Karpas-422 (cell line): ENCODE measurements around the gene TOR4A. TPM values are rescaled to one million over a fixed set of nuclear protein-coding genes. Genes with fewer than 3 reads are reported as not detected.

Experiments
- DNase-seq: peaks from one replicate; pipeline ENCODE4 v3.0.0-alpha.2; 2015
- H2AFZ ChIP-seq: fragments of 200-600 bp; sonication (generic); 2 replicates; pipeline ENCODE4 v1.6.1; 2014; ENCODE audit warnings: antibody characterized with exemption, low read length, mixed read lengths
- H3K27ac ChIP-seq: fragments of 200-600 bp; sonication (generic); 2 replicates; pipeline ENCODE4 v1.5.1; 2014; ENCODE audit warnings: mild to moderate bottlenecking, low read length, moderate library complexity
- H3K27me3 ChIP-seq: fragments of 200-600 bp; sonication (generic); 2 replicates; pipeline ENCODE4 v1.6.1; 2014; ENCODE audit warnings: low read length, mixed read lengths
- H3K36me3 ChIP-seq: fragments of 200-600 bp; sonication (generic); 2 replicates; pipeline ENCODE4 v1.6.1; 2014; ENCODE audit warnings: low read length, mixed read lengths; ENCODE audit not compliant: insufficient read depth
- H3K4me1 ChIP-seq: fragments of 200-600 bp; sonication (generic); 2 replicates; pipeline ENCODE4 v1.6.1; 2014; ENCODE audit warnings: mild to moderate bottlenecking, low read length, mixed read lengths
- H3K4me2 ChIP-seq: fragments of 200-600 bp; sonication (generic); 2 replicates; pipeline ENCODE4 v1.6.1; 2014; ENCODE audit warnings: low read length, low read depth, mild to moderate bottlenecking; ENCODE audit not compliant: poor library complexity, severe bottlenecking
- H3K4me3 ChIP-seq: fragments of 200-600 bp; sonication (generic); 2 replicates; pipeline ENCODE4 v1.5.1; 2014; ENCODE audit warnings: mild to moderate bottlenecking, antibody characterized with exemption, low read length, mixed read lengths
- H3K79me2 ChIP-seq: fragments of 200-600 bp; sonication (generic); 2 replicates; pipeline ENCODE4 v1.6.1; 2014; ENCODE audit warnings: mild to moderate bottlenecking, low read length, mixed read lengths
- H3K9ac ChIP-seq: fragments of 200-600 bp; sonication (generic); 2 replicates; pipeline ENCODE4 v1.6.0; 2014; ENCODE audit warnings: low read length
- H3K9me2 ChIP-seq: fragments of 200-600 bp; sonication (generic), shearing (Covaris generic); replicated peaks from 2 replicates; pipeline ENCODE4 v1.6.0; 2014; ENCODE audit warnings: mild to moderate bottlenecking, low read length, moderate library complexity; ENCODE audit not compliant: insufficient read depth
- H3K9me3 ChIP-seq: fragments of 300-700, 200-600 bp; sonication (generic); 2 replicates; pipeline ENCODE4 v1.6.1; 2014; ENCODE audit warnings: low read length, mixed read lengths
- H4K20me1 ChIP-seq: fragments of 200-600 bp; sonication (generic); 2 replicates; pipeline ENCODE4 v1.6.1; 2014; ENCODE audit warnings: mild to moderate bottlenecking, antibody characterized with exemption, low read length, low read depth; ENCODE audit not compliant: insufficient read depth
- total RNA-seq: library from RNA; depleted of rRNA; stranded (reverse); fragments of >200 nt; shearing (Covaris generic); gene quantifications from 2 replicates; pipeline ENCODE4 v1.2.3, GENCODE V29; 2014; ENCODE audit warnings: low replicate concordance

TOR4A gene
- total RNA-seq, 1 experiment from 2014 or later: 8.8 TPM

DNA sequence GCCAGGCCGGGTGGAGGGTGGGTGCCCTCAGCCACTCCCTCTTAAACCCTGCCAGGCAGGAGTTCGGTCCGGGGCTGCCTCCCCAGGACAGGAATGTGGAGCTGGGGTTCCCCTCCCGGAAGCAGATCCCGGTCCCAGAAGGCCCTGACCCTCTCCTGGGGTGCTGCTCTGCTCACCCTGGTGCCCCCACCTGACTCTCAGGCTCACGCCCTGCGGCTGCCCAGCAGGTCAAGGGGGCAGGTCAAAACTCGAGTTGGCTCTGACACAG is 28.2 kb downstream of the TOR4A start:
- no peaks in the 10 kb centered on the region for H3K36me3 ChIP-seq
- peak overlapping the region; percentile 36; the same call in 1 of the 2 replicates for H2AFZ ChIP-seq
- no peaks in the 10 kb centered on the region for H3K27me3 ChIP-seq
- H3K9me3 ChIP-seq: no peaks in the 10 kb centered on the region
- no peaks in the 10 kb centered on the region for H3K79me2 ChIP-seq
- H4K20me1 ChIP-seq: no peaks in the 10 kb centered on the region
- DNase-seq: no peak
- no peaks in the 10 kb centered on the region for H3K9me2 ChIP-seq
- no peak overlapping the region for H3K27ac ChIP-seq
- no peak overlapping the region for H3K9ac ChIP-seq
- H3K4me1 ChIP-seq: peaks cover 15% of the 10 kb centered on the region
- no peak overlapping the region for H3K4me3 ChIP-seq
- no peak overlapping the region for H3K4me2 ChIP-seq

- Histone ChIP-seq H3K79me2 (no peaks in the 10 kb centered on the region), H3K9me3 (no peaks in the 10 kb centered on the region), H3K9ac (no peak overlapping the region), H2AFZ (peak overlapping the region; percentile 36; the same call in 1 of the 2 replicates), H3K4me3 (no peak overlapping the region), H3K4me1 (peaks cover 18% of the 10 kb centered on the region), H3K9me2 (no peaks in the 10 kb centered on the region), H3K27me3 (no peaks in the 10 kb centered on the region), H3K36me3 (no peaks in the 10 kb centered on the region), H3K27ac (no peak overlapping the region), H4K20me1 (no peaks in the 10 kb centered on the region), H3K4me2 (no peak overlapping the region)
- DNase-seq: no peak
Observed at GRCh38 chr9:137306066-137306849, 28.7 kb downstream of the TOR4A start.

- Histone ChIP-seq H3K4me1 (peaks cover 18% of the 10 kb centered on the region), H3K9ac (no peak overlapping the region), H3K36me3 (no peaks in the 10 kb centered on the region), H3K9me3 (no peaks in the 10 kb centered on the region), H3K79me2 (no peaks in the 10 kb centered on the region), H3K27ac (no peak overlapping the region), H3K27me3 (no peaks in the 10 kb centered on the region), H3K9me2 (no peaks in the 10 kb centered on the region), H4K20me1 (no peaks in the 10 kb centered on the region), H3K4me3 (no peak overlapping the region), H2AFZ (no peak overlapping the region), H3K4me2 (no peak overlapping the region)
- DNase-seq: no peak
Observed at GRCh38 chr9:137306850-137307254, 29.3 kb downstream of the TOR4A start.

DNA sequence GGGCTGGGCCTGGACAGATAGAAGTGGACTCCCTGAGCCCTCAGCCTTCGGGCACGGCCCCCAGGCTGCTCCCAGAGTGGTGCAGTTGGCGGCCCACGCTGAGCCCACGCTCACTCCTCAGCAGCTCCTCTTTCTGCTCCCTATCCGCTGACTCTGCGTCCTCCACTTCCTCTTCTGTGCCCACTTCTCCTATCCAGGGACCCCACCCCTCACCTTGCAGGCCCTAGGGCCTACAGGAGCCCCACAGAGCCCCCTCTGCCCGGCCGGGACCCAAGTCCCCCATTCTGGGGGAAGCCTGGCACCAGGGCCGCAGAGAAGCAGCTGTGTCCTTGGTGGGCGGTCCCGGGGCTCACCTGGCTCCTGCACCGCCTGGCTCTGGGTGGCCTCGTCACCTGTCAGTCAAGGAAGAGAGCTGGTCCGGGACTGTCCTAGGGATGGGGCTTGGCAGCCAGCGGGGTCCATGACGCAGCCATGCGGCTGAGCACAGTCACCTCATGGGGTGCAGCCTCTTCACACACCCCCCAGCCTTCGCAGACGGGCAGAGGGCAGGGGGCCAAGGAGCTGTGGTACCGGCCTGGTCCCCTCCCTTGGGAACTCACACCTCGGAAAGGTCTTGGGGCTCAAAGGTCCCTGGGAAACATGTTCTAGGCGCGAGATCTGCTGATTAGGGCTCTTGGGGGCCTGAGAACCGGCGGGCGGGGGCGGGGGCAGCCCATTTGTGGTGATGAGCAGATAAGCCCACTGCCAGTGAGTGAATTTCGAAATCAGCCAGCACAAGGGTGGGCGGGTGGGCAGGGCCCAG is 29.9 kb downstream of the TOR4A start:
- Histone ChIP-seq H3K9ac (no peak overlapping the region), H3K4me2 (no peak overlapping the region), H3K27ac (no peak overlapping the region), H3K36me3 (no peaks in the 10 kb centered on the region), H3K9me3 (no peaks in the 10 kb centered on the region), H3K79me2 (no peaks in the 10 kb centered on the region), H3K9me2 (no peaks in the 10 kb centered on the region), H2AFZ (no peak overlapping the region), H3K4me3 (no peak overlapping the region), H3K4me1 (peaks cover 18% of the 10 kb centered on the region), H4K20me1 (no peaks in the 10 kb centered on the region), H3K27me3 (no peaks in the 10 kb centered on the region)
- DNase-seq: peak; percentile 56

DNA sequence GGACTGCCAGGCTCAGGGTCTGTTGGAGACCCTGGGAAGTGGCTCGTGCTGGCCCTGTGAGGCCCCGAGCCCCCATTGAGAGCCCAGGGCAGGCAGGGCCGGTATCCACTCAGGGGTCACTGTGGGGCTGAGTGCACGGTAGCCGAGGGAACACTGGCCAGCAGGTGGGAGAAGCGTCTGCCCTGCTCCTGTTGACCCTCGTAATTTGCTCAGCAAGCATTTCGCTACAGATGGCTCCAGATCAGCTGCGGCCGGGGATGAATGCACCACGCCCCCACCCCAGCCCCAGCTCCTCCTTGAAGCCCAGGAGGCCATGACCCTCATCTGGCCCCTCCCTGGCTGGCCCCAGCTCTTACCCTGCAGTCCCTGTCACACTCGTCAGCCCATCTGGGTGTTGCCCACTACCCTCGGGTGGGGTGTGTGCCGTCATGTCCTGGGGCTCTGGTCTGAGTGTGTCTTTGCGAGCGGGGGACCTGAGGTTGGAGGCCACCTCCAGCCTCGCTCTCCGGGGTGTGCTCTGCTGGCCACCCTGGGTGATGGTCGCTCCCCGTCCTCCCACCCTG is 30.6 kb downstream of the TOR4A start:
- Histone ChIP-seq H3K27ac (no peak overlapping the region), H3K4me2 (no peak overlapping the region), H3K9me2 (no peaks in the 10 kb centered on the region), H2AFZ (no peak overlapping the region), H3K36me3 (no peaks in the 10 kb centered on the region), H3K9me3 (no peaks in the 10 kb centered on the region), H3K4me3 (no peak overlapping the region), H3K27me3 (no peaks in the 10 kb centered on the region), H3K4me1 (peaks cover 14% of the 10 kb centered on the region), H4K20me1 (no peaks in the 10 kb centered on the region), H3K9ac (no peak overlapping the region), H3K79me2 (no peaks in the 10 kb centered on the region)
- DNase-seq: no peak

DNA sequence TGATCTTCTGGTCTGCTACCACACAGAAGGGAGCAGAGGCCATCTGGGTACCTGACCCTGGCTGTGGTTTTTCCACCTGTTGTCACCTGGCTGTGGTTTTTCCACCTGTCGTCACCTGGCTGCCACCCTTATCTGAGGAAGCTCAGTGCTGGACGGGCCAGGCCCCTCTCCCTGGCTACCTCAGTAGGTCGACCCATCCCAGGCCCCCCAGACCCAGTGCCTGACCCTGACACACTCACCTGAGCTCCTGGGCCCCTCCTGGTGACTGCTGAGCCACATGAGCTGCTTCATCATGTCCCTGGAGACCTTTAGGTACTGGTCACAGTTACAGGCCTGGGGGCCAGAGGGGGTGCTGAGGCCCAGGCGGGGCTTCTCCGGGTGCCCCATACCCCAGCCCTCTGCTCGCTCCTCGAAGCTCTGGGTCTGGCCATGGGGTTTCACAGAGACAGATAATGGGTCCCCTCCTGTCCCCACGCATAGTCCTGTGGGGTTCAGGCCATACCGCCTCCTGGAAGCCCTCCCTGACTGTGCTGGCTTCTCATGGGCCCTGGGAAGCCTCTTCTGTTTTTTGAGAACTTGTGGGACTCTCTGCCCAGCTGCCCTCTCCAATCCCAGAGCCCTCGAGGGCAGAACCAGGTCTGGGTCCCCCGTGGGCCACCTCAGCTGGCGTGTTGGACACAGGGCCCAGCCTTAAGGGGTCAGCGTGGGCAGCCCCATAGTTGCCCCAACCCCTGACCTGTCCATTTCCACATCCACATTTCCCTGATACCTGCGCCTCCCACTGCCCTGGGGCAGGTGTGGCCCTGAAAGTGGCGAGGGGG is 32.1 kb downstream of the TOR4A start:
- DNase-seq: no peak
- no peaks in the 10 kb centered on the region for H3K27me3 ChIP-seq
- H3K9me2 ChIP-seq: no peaks in the 10 kb centered on the region
- no peaks in the 10 kb centered on the region for H3K36me3 ChIP-seq
- no peak overlapping the region for H3K9ac ChIP-seq
- H3K9me3 ChIP-seq: no peaks in the 10 kb centered on the region
- H3K4me2 ChIP-seq: no peak overlapping the region
- no peak overlapping the region for H3K27ac ChIP-seq
- no peaks in the 10 kb centered on the region for H3K79me2 ChIP-seq
- peaks cover 14% of the 10 kb centered on the region for H3K4me1 ChIP-seq
- no peak overlapping the region for H3K4me3 ChIP-seq
- H2AFZ ChIP-seq: no peak overlapping the region
- no peaks in the 10 kb centered on the region for H4K20me1 ChIP-seq

DNA sequence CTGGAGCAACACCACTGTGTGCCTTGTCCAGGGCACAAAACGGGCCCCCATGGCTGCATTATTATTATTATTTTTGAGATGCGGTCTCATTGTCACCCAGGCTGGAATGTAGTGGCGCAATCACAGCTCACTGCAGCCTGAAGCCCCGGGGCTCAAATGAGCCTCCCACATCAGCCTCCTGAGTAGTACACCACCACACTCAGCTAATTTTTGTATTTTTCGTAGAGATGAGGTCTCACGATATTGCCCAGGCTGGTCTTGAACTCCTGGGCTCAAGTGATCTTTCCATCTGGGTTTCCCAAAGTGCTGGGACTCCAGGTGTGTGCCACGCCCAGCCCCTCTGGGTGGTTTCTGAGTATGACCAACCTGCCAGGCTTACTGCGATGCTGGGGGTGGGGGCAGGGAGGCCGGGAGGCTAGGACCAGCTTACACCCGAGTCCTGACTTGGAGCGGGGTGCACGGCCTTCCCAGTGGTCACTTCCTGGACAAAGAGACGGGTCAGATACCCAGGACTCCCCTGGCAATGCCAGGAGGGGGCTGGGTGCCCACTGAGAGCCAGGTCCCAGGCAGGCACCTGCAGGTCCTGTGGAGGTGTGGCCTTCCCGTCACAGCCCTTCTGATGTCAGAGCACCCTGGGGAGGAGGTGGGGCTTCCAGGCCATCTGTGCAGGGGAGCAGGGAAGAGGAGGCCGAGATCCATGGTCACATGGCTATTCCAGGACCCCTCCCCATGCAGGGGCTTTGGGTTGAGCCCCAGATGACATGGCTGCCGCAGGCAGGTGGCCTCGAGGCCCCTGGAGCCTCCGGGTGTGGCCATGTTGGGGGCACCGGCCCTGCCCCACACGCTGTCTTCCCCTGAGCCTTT is 32.9 kb downstream of the TOR4A start:
- Histone ChIP-seq H3K36me3 (no peaks in the 10 kb centered on the region), H3K4me2 (peak overlapping the region; percentile 7), H3K4me3 (no peak overlapping the region), H2AFZ (no peak overlapping the region; the same call in 1 of the 2 replicates), H3K9me3 (no peaks in the 10 kb centered on the region), H3K79me2 (no peaks in the 10 kb centered on the region), H3K27ac (no peak overlapping the region), H3K9me2 (no peaks in the 10 kb centered on the region), H3K27me3 (no peaks in the 10 kb centered on the region), H3K9ac (no peak overlapping the region), H4K20me1 (no peaks in the 10 kb centered on the region), H3K4me1 (peaks cover 11% of the 10 kb centered on the region)
- DNase-seq: no peak
